K562 (cell line): Measurements from ENCODE around the gene ARHGEF33. TPM values are rescaled to one million over a fixed set of nuclear protein-coding genes. Genes with fewer than 3 reads are reported as not detected.

Source experiments
- ATAC-seq: fragments of 200-7000 bp; cut with Tn5 transposase; 3 replicates; pipeline ENCODE4 v1.9.1; 2020; ENCODE audit warnings: moderate library complexity
- BruUV-seq: library from RNA; stranded (reverse); fragments of 400-500 nt; replicated peaks from 2 replicates; lab custom pipeline; 2021; lab: Mats Ljungman, UMichigan
- CTCF ChIA-PET: fragments of 300-600 bp; formaldehyde crosslinking; extraction: SDS; loops from one replicate; lab custom pipeline; 2021; ENCODE audit warnings: low intra/inter-chr PET ratio; lab: Yijun Ruan, JAX
- POLR2A ChIA-PET: fragments of 300-600, 350-650 bp; sonication (Branson Sonifier 250); formaldehyde crosslinking; extraction: SDS; loops from one replicate; lab custom pipeline; 2021; ENCODE audit warnings: antibody characterized with exemption, inconsistent platforms; lab: Yijun Ruan, JAX
- DNase-seq, 4 experiments: peaks; one replicate each; pipeline versions ENCODE4 v3.0.0 to v3.0.0-alpha.2; 2011 to 2018; ENCODE audit warnings: low spot score in 3 of 4, mixed read lengths in 3 of 4; ENCODE audit errors: extremely low read depth in 1 of 4
- FAIRE-seq: peaks from 2 replicates; lab custom pipeline; 2011; peaks lifted over from hg19 to GRCh38; lab: Jason Lieb, UNC
- H2AFZ ChIP-seq: 2 replicates; pipeline ENCODE4 v1.6.0; 2011; ENCODE audit warnings: low read depth, low read length, control low read depth, inconsistent platforms
- H3K27ac ChIP-seq: fragments of 200-600 bp; 3 replicates; pipeline ENCODE4 v1.8.0; 2011; ENCODE audit warnings: low read depth, mild to moderate bottlenecking, control low read depth, inconsistent platforms, low read length, moderate library complexity, mixed read lengths; ENCODE audit errors: extremely low read depth
- H3K27me3 ChIP-seq, 2 experiments: fragments of 300-600 bp in 1 of 2; 2 replicates in 1 of 2; 3 replicates in 1 of 2; pipeline versions ENCODE4 v1.6.0 to v1.8.0; 2011; ENCODE audit warnings: inconsistent platforms in 2 of 2, low read length in 2 of 2, mild to moderate bottlenecking in 1 of 2, mixed read lengths in 1 of 2, moderate library complexity in 1 of 2; ENCODE audit not compliant: control insufficient read depth in 2 of 2, insufficient read depth in 2 of 2
- H3K36me3 ChIP-seq: fragments of 300-600 bp; 3 replicates; pipeline ENCODE4 v1.8.0; 2011; ENCODE audit warnings: mild to moderate bottlenecking, low read length, inconsistent platforms; ENCODE audit not compliant: control insufficient read depth, insufficient read depth
- H3K4me1 ChIP-seq, 2 experiments: fragments of 200-600 bp in 1 of 2; replicated peaks in 1 of 2; 2 replicates in 1 of 2; 3 replicates in 1 of 2; pipeline versions ENCODE4 v1.5.1 to v1.8.0; 2011; ENCODE audit warnings: inconsistent platforms in 2 of 2, low read length in 2 of 2, mild to moderate bottlenecking in 1 of 2, mixed read lengths in 1 of 2, moderate library complexity in 1 of 2; ENCODE audit not compliant: control insufficient read depth in 2 of 2, insufficient read depth in 2 of 2
- H3K4me2 ChIP-seq: 2 replicates; pipeline ENCODE4 v1.6.1; 2011; ENCODE audit warnings: low read length, control low read depth, inconsistent platforms, mixed read lengths; ENCODE audit not compliant: insufficient read depth
- H3K4me3 ChIP-seq: fragments of 200-600 bp; sonication (generic), shearing (Covaris generic); 2 replicates; pipeline ENCODE4 v1.5.1; 2016; ENCODE audit warnings: control low read depth, inconsistent platforms
- H3K79me2 ChIP-seq: fragments of 200-600 bp; 3 replicates; pipeline ENCODE4 v1.8.0; 2011; ENCODE audit warnings: low read length, inconsistent platforms; ENCODE audit not compliant: control insufficient read depth, insufficient read depth
- H3K9ac ChIP-seq, 2 experiments: 2 replicates each; pipeline versions ENCODE4 v1.6.0 to v1.6.1; 2011; ENCODE audit warnings: low read depth in 2 of 2, low read length in 2 of 2, control low read depth in 1 of 2, inconsistent platforms in 1 of 2, mild to moderate bottlenecking in 1 of 2, mixed read lengths in 1 of 2; ENCODE audit not compliant: insufficient read depth in 1 of 2
- H3K9me1 ChIP-seq: one replicate; pipeline ENCODE4 v1.6.0; 2011; ENCODE audit warnings: inconsistent platforms, mild to moderate bottlenecking, low read length, moderate library complexity; ENCODE audit not compliant: control insufficient read depth, insufficient read depth
- H3K9me3 ChIP-seq: replicated peaks from 2 replicates; pipeline ENCODE4 v1.5.1; 2011; ENCODE audit warnings: low read depth, low read length, inconsistent platforms; ENCODE audit not compliant: control insufficient read depth, insufficient read depth
- H4K20me1 ChIP-seq: replicated peaks from 2 replicates; pipeline ENCODE4 v1.6.1; 2011; ENCODE audit warnings: low read length, inconsistent platforms, mixed read lengths; ENCODE audit not compliant: control insufficient read depth, insufficient read depth
- BRD9 ChIP-seq: fragments of 450-650 bp; IDR thresholded peaks from 2 replicates; pipeline ENCODE4 v1.6.1; 2018; ENCODE audit warnings: low read depth; ENCODE audit not compliant: partially characterized antibody
- PTBP1 ChIP-seq: fragments of 200-400 bp; formaldehyde crosslinking; IDR thresholded peaks from 2 replicates; pipeline ENCODE4 v1.6.1; 2017; ENCODE audit warnings: low read depth, low read length
- RBM17 ChIP-seq: fragments of 200-400 bp; formaldehyde crosslinking; IDR thresholded peaks from 2 replicates; pipeline ENCODE4 v1.6.1; 2017; ENCODE audit warnings: low read depth, mild to moderate bottlenecking, low read length, borderline replicate concordance
- TSHZ1 ChIP-seq: fragments of 250-450 bp; sonication (Bioruptor Pico); IDR thresholded peaks from 2 replicates; pipeline ENCODE4 v1.4.0; 2020; ENCODE audit warnings: mild to moderate bottlenecking, moderate library complexity
- ZNF197 ChIP-seq: fragments of 200-800 bp; sonication (Bioruptor generic); IDR thresholded peaks from 2 replicates; pipeline ENCODE4 v1.6.1; 2016; ENCODE audit warnings: low read depth, missing genetic modification characterization, missing compliant biosample characterization
- ZNF274 ChIP-seq: IDR thresholded peaks from 2 replicates; pipeline ENCODE4 v1.6.1; 2011; ENCODE audit warnings: low read depth, mild to moderate bottlenecking, low read length, moderate library complexity, borderline replicate concordance
- ZNF507 ChIP-seq: conservative IDR thresholded peaks from 2 replicates; pipeline ENCODE4 v1.6.1; 2017; ENCODE audit warnings: missing genetic modification characterization, missing compliant biosample characterization
- ZNF512 ChIP-seq: IDR thresholded peaks from 2 replicates; pipeline ENCODE4 v1.6.1; 2016; ENCODE audit warnings: missing genetic modification characterization, missing compliant biosample characterization
- ZNF586 ChIP-seq: fragments of 450-650 bp; formaldehyde crosslinking; conservative IDR thresholded peaks from 2 replicates; pipeline ENCODE4 v1.4.0; 2020; ENCODE audit warnings: mild to moderate bottlenecking, moderate library complexity
- WGBS: fragments of 100-300 bp; shearing (Covaris generic); methylation state at CpG from one replicate; pipeline ENCODE4 v1.1.6; 2016; ENCODE audit warnings: low coverage, mixed read lengths; ENCODE audit not compliant: insufficient coverage; ENCODE audit errors: missing lambda C conversion rate; 5-methylcytosine and 5-hydroxymethylcytosine counted together
- in situ Hi-C: fragments of 300-500 bp; cut with MboI; formaldehyde crosslinking; loops from 4 replicates; pipeline ENCODE4 v1.15.0; 2018; ENCODE audit warnings: inconsistent platforms, mixed read lengths
- intact Hi-C: fragments of 100-400 bp; cut with micrococcal nuclease; formaldehyde crosslinking; loops from 2 replicates; pipeline ENCODE4 v1.14.2; 2022
- polyA plus RNA-seq, 8 experiments: library from polyadenylated mRNA; depleted of rRNA in 4 of 8; stranded (reverse) in 5 of 8; unstranded in 3 of 8; fragments of >200 nt; fragmentation: Nextera tagmentation in 2 of 8; fragmentation: Illumina TruSeq in 1 of 8; extraction: Ambion mirVana in 2 of 8; extraction: Trizol in 1 of 8; gene quantifications; 2 replicates each; pipeline versions ENCODE4 v1.2.1 to v1.2.3, GENCODE V29; 2011 to 2014; ENCODE audit warnings: inconsistent platforms in 1 of 8, missing spikeins in 1 of 8
- total RNA-seq, 7 experiments: library from RNA; depleted of rRNA in 6 of 7; stranded (reverse); fragments of >200 nt in 6 of 7; fragmentation: Illumina TruSeq in 2 of 7; extraction: Trizol in 2 of 7; gene quantifications; 2 replicates each; pipeline versions ENCODE4 v1.2.1 to v1.2.3, GENCODE V29; 2011 to 2021; ENCODE audit warnings: low replicate concordance in 1 of 7
- TF ChIP-seq, protein P1 (sequence below), 3 experiments: fragments of 200-800 bp in 1 of 3; fragments of 250-450 bp in 1 of 3; fragments of 450-650 bp in 1 of 3; sonication (Bioruptor Pico) in 1 of 3; sonication (Bioruptor generic) in 1 of 3; formaldehyde crosslinking in 1 of 3; IDR thresholded peaks; 2 replicates each; pipeline versions ENCODE4 v1.6.1 to v1.8.0; 2016 to 2022; ENCODE audit warnings: mild to moderate bottlenecking in 2 of 3, missing genetic modification characterization in 2 of 3, missing compliant biosample characterization in 1 of 3, moderate library complexity in 1 of 3

Gene ARHGEF33
- total and polyA plus RNA-seq, 9 of the 15 experiments (the other 6 are each of a cell fraction or from before 2014, with no cell fraction given): 0.01 to 0.08 (median 0.03) TPM; not detected in 5

- intact Hi-C loops: no loop called here
- Histone ChIP-seq H3K27ac (no peak overlapping the region), H4K20me1 (no peaks in the 10 kb centered on the region), H3K4me1 (peaks cover 0 to 8% of the 10 kb centered on the region in 2 experiments; a peak in 2 of 5 replicates)
- CTCF ChIA-PET: no interaction called here
- no peak for ATAC-seq
- in situ Hi-C loops: no loop called here
- TF ChIP-seq RBM17: no peak
- no peak for TF ChIP-seq BRD9
- TF ChIP-seq ZNF274: no peak
- no peak for TF ChIP-seq PTBP1
- TF ChIP-seq, protein P1, sequence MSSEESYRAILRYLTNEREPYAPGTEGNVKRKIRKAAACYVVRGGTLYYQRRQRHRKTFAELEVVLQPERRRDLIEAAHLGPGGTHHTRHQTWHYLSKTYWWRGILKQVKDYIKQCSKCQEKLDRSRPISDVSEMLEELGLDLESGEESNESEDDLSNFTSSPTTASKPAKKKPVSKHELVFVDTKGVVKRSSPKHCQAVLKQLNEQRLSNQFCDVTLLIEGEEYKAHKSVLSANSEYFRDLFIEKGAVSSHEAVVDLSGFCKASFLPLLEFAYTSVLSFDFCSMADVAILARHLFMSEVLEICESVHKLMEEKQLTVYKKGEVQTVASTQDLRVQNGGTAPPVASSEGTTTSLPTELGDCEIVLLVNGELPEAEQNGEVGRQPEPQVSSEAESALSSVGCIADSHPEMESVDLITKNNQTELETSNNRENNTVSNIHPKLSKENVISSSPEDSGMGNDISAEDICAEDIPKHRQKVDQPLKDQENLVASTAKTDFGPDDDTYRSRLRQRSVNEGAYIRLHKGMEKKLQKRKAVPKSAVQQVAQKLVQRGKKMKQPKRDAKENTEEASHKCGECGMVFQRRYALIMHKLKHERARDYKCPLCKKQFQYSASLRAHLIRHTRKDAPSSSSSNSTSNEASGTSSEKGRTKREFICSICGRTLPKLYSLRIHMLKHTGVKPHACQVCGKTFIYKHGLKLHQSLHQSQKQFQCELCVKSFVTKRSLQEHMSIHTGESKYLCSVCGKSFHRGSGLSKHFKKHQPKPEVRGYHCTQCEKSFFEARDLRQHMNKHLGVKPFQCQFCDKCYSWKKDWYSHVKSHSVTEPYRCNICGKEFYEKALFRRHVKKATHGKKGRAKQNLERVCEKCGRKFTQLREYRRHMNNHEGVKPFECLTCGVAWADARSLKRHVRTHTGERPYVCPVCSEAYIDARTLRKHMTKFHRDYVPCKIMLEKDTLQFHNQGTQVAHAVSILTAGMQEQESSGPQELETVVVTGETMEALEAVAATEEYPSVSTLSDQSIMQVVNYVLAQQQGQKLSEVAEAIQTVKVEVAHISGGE (CRISPR knock-in tag; IDR thresholded peaks at IDR 0.05): no peak
- TF ChIP-seq ZNF586 (CRISPR knock-in tag): no peak
- TF ChIP-seq ZNF197 (CRISPR knock-in tag): no peak
- TF ChIP-seq TSHZ1 (CRISPR knock-in tag): no peak
- no peak for TF ChIP-seq ZNF512
- no peak for TF ChIP-seq ZNF507 (tag)
- TF ChIP-seq, all 486 proteins: peak for 0
- no peaks in the 10 kb centered on the region for H3K36me3 ChIP-seq
- no peak overlapping the region for H3K9ac ChIP-seq
- no peaks in the 10 kb centered on the region for H3K9me3 ChIP-seq
- no peak for FAIRE-seq
- 26% methylated on average over 4 of the region's 5 CpGs for WGBS
- peaks cover 8 to 16% of the 10 kb centered on the region in 2 experiments for H3K27me3 ChIP-seq
- DNase-seq: no peak
- BruUV-seq: no TSS peak
- no peak overlapping the region for H3K4me3 ChIP-seq
- POLR2A ChIA-PET: interaction anchor here (0.6 to 1.8 kb wide), 2 partner anchors 207 to 238 kb away, joined by 3 read pairs; partner anchors contain the start of gene SRSF7
- H3K79me2 ChIP-seq: no peaks in the 10 kb centered on the region
- H2AFZ ChIP-seq: no peak overlapping the region
- no peaks in the 10 kb centered on the region for H3K9me1 ChIP-seq
- H3K4me2 ChIP-seq: no peak overlapping the region
These were observed 68.3 kb downstream of the ARHGEF33 start for GRCh38 chr2:38957972-38958371.
